GM21528 (cell line): ENCODE data around the gene MEI4.
"Not testable (repeated sequence)": the region's sequence is repeated elsewhere in the genome, so short reads cannot be mapped to it uniquely, and the experiment has no call there.

Source experiments
- ATAC-seq: cut with Tn5 transposase; IDR thresholded peaks from one replicate; pipeline ENCODE4 v1.9.1; 2021; ENCODE audit warnings: mild to moderate bottlenecking, moderate library complexity; ENCODE audit not compliant: unreplicated experiment, low FRiP score

Gene MEI4

GRCh38 chr6:77674211-77674610, 21.4 kb downstream of the MEI4 start:
- ATAC-seq = no peak

GRCh38 chr6:77678048-77678447, 25.2 kb downstream of the MEI4 start:
- no peak for ATAC-seq

GRCh38 chr6:77683515-77683914, 30.7 kb downstream of the MEI4 start:
- no peak for ATAC-seq

DNA sequence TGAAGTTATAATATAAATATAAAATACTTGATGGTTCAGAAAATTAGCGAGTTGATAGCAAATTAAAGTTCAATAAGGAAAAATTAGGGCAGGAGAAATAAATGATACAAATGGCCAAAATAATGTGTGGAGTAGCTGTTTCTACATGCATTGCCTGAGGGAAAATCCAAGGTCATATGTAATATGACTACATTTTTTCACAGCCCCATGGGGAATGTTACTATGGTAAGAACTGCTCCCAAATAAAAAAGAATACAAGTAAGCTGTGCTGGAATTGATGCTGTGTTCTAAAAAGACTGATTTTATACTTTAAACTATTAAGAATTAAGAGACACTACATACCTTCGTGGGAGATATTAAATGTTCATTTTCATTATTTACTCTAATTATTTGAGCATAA, 34.1 kb downstream of the MEI4 start:
- ATAC-seq = no peak

- no peak for ATAC-seq
Measured at GRCh38 chr6:77688649-77689048, 35.8 kb downstream of the MEI4 start.

GRCh38 chr6:77700095-77700494, 47.3 kb downstream of the MEI4 start:
- not testable (repeated sequence) for ATAC-seq

GRCh38 chr6:77707603-77708002, 54.8 kb downstream of the MEI4 start:
- ATAC-seq = no peak

- no peak for ATAC-seq
Measured at GRCh38 chr6:77715588-77715987, 62.7 kb downstream of the MEI4 start.

DNA sequence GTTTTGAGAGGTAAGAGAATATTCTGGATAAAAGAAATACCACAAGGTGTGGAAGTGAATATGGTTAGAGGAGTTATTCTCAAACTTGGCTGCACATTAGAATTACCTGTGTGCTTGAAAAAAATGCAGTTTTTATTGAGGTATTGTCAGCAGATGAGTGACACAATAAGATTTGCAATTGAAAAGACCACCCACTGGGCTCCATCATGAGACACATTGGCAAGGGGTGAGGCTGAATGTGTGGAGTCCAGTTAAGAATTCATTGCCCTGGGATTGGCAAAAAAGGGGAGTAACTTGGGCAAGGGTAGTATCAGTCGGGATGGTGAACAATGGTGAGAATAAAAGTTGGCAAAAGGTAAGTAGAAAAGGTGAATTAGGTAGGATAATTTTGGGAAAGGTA, 63.5 kb downstream of the MEI4 start:
- no peak for ATAC-seq

DNA sequence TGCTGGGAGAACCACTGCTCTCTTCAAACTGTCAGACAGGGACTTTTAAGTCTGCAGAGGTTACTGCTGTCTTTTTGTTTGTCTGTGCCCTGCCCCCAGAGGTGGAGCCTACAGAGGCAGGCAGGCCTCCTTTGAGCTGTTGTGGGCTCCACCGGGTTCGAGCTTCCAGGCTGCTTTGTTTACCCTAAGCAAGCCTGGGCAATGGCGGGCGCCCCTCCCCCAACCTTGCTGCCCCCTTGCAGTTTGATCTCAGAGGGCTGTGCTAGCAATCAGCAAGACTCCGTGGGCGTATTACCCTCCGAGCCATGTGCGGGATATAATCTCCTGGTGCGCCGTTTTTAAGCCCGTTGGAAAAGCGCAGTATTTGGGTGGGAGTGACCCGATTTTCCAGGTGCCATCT, 83.2 kb downstream of the MEI4 start:
- ATAC-seq = not testable (repeated sequence)

GRCh38 chr6:77740380-77740779, 87.5 kb downstream of the MEI4 start:
- no peak for ATAC-seq

- not testable (repeated sequence) for ATAC-seq
Measured at GRCh38 chr6:77752156-77752555, 99.3 kb downstream of the MEI4 start.

GRCh38 chr6:77762386-77762785, 109.5 kb downstream of the MEI4 start:
- no peak for ATAC-seq

DNA sequence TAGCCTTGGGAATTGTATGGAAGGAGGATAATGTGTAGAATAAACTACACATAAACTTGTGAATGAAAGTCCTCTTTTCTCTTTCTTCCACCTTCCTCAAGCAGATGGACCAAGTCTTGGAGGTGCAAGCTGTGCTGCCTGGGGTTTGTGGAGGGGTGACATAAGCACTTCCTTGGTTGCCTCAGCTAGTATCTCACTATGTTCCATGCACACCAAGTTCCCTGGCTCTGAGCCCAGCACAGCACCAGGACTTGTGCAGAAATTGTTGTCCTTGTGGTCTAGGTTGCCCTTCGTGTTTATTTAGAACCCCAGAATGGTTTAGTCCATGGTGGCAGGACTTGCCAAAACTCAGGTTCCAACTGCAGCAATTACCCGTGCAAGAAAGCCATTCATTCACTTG, 110.3 kb downstream of the MEI4 start:
- ATAC-seq = no peak

- no peak for ATAC-seq
Measured at GRCh38 chr6:77764364-77764763, 111.5 kb downstream of the MEI4 start.

DNA sequence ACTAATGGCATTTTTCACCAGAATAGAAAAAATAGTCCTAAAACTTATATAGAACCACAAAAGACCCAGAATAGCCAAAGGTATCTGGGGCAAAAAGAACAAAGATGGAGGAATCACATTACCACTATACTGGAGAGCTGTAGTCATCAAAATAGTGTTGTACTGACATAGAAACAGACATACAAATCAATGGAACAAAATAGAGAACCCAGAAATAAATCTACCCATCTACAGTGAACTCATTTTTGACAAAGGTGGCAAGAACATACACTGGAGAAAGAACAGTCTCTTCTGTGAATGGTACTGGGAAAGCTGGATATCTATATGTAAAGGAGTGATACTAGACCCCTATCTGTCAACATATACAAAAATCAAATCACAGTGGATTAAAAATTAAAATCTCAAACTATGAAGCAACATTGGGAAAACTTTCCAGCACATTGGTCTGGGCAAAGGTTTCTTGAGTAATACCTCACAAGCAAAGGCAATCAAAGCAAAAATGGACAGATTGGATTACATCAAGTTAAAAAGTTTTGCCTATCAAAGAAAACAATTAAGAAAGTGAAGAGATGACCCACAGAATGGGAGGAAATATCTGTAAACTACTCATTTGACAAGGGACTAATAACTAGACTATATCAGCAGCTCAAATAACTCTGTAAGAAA, 120.5 kb downstream of the MEI4 start:
- ATAC-seq = no peak

- ATAC-seq = no peak
Measured at GRCh38 chr6:77774457-77774856, 121.6 kb downstream of the MEI4 start.

GRCh38 chr6:77776441-77776840, 123.6 kb downstream of the MEI4 start:
- no peak for ATAC-seq

DNA sequence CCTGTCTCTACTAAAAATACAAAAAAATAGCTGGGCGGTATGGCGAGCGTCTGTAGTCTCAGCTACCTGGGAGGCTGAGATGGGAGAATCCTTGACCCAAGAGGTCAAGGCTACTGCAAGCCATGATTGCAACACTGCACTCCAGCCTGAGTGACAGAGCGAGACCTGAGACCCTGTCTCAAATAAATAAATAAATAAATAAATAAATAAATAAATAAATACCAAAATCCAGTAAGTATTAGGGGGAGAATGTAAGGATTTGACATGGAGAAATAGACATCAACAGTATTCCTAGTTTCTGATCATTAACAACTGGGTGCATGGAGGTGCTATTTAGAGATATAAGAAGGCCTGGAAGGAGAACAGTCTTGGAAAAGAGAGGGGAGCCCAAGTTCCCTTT, 125.7 kb downstream of the MEI4 start:
- no peak for ATAC-seq

GRCh38 chr6:77786935-77787629, 134.2 kb downstream of the MEI4 start:
- ATAC-seq = no peak

DNA sequence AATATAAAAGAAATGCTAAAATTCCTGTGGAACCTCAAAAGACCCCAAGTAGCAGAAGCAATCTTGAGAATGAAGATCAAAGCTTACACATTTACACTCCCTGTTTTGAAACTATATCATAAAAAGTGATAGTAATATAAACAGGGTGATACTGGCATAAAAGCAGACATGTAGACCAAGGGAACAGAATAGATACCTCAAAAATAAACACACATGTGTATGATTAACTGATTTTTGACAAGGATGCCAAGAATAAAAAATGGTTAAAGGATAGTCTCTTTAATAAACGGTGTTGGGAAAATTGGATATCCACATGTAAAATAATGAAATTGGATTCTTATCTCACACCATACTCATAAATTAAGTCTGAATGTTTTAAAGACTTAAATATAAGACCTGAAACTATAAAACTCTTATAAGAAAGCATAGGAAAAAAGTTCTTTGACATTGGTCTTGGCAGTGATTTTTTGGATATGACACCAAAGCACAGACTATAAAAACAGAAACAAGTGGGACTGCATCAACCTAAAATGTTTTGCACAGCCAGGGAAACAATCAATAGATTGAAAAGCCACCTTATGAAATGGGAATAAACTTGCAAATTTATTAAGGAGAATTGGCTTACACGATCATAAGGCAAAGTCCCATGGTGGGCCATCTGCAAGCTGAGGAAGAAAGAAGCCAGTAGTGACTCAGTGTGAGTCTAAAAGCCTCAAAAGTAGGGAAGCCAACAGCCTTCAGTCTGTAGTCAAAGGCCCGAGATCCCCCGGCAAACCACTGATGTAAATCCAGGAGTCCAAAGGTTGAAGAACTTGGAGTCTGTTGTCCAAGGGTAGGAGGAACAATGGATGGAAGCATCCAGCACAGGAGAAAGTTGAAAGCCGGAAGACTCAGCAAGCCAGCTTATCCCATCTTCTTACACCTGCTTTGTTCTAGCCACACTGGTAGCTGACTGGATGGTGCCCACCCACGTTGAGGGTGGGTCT, 144.3 kb downstream of the MEI4 start:
- ATAC-seq = no peak
